Transverse colon (tissue), 4 donors: ENCODE measurements around the gene GADD45A. TPM values are rescaled to one million over a fixed set of nuclear protein-coding genes. Genes with fewer than 3 reads are reported as not detected.

Source experiments
- DNase-seq: peaks from one replicate; pipeline ENCODE4 v3.0.0-alpha.2; 2019
- H3K27ac ChIP-seq, 4 donors: fragments of 200-600 bp; sonication (generic); 2 replicates each; pipeline ENCODE4 v1.5.1; 2016 to 2018; ENCODE audit warnings: inconsistent platforms in 4 of 4
- H3K27me3 ChIP-seq: fragments of 200-600 bp; sonication (generic); 2 replicates; pipeline ENCODE4 v1.5.1; 2017; ENCODE audit warnings: inconsistent platforms
- H3K36me3 ChIP-seq, 4 donors: fragments of 200-600 bp; sonication (generic); 2 replicates each; pipeline ENCODE4 v1.5.1; 2017 to 2019; ENCODE audit warnings: inconsistent platforms in 4 of 4
- H3K4me1 ChIP-seq, 4 donors: fragments of 200-600 bp; sonication (generic); 2 replicates each; pipeline ENCODE4 v1.5.1; 2017 to 2020; ENCODE audit warnings: inconsistent platforms in 4 of 4
- H3K4me3 ChIP-seq, 4 donors: fragments of 200-600 bp; sonication (generic); 1 replicate in 1 of 4; 2 replicates in 3 of 4; pipeline versions ENCODE4 v1.5.1 to v1.6.1; 2017 to 2019; ENCODE audit warnings: inconsistent platforms in 4 of 4
- H3K9me3 ChIP-seq, 2 donors: fragments of 200-600 bp; sonication (generic); 2 replicates each; pipeline ENCODE4 v1.5.1; 2017 to 2019; ENCODE audit warnings: inconsistent platforms in 2 of 2
- CTCF ChIP-seq, 5 experiments: fragments of 200-600 bp in 3 of 5; fragments of 450-650 bp in 2 of 5; sonication (generic) in 3 of 5; IDR thresholded peaks; 1 replicate in 2 of 5; 2 replicates in 3 of 5; pipeline ENCODE4 v1.5.1; 2016 to 2017; ENCODE audit warnings: antibody characterized with exemption in 5 of 5, inconsistent platforms in 3 of 5, mild to moderate bottlenecking in 2 of 5, moderate library complexity in 1 of 5
- EP300 ChIP-seq: sonication (generic); formaldehyde crosslinking; IDR thresholded peaks from one replicate; pipeline ENCODE4 v1.6.1; 2017; ENCODE audit warnings: antibody characterized with exemption, low read depth
- POLR2A ChIP-seq: fragments of 450-650 bp; IDR thresholded peaks from one replicate; pipeline ENCODE4 v1.6.1; 2016; ENCODE audit warnings: antibody characterized with exemption, mild to moderate bottlenecking, moderate library complexity
- POLR2AphosphoS5 ChIP-seq, 3 donors: sonication (generic); formaldehyde crosslinking; IDR thresholded peaks; one replicate each; pipeline ENCODE4 v1.6.1; 2016; ENCODE audit warnings: antibody characterized with exemption in 3 of 3
- WGBS, 2 donors: methylation state at CpG; one replicate each; pipeline ENCODE4 v1.1.5; 2018; ENCODE audit warnings: low coverage in 1 of 2; 5-methylcytosine and 5-hydroxymethylcytosine counted together
- in situ Hi-C, 4 donors: fragments of 200-750 bp; cut with MboI; loops; one replicate each; pipeline versions ENCODE4 v1.15.0 to v1.15.1; 2017; ENCODE audit warnings: low sequenced_read_pairs in 3 of 4, low pct_ligation_motif_present in 1 of 4, low pct_unique_long_range_greater_than_20kb in 1 of 4
- intact Hi-C: fragments of 100-400 bp; cut with DNase I; formaldehyde crosslinking; loops from one replicate; pipeline ENCODE4 v1.15.1; 2023; ENCODE audit warnings: low total_unique reads
- total RNA-seq, 4 donors: library from RNA; depleted of rRNA; stranded (reverse); fragments of >200 nt; gene quantifications; one replicate each; pipeline ENCODE4 v1.1.0, GENCODE V29; 2016

The GADD45A gene
- total RNA-seq, 4 donors from 2014 or later, result 2.0 to 79.7 (median 69.9) TPM

- Histone ChIP-seq H3K4me1 (peaks cover 25 to 77% (median 49%) of the 10 kb centered on the region in 4 donors), H3K36me3 (no peaks in the 10 kb centered on the region), H3K9me3 (no peaks in the 10 kb centered on the region), H3K4me3 (no peak overlapping the region), H3K27ac (no peak overlapping the region), H3K27me3 (no peaks in the 10 kb centered on the region)
- DNase-seq, result no peak
- in situ Hi-C loops (no loop called here), intact Hi-C loops (no loop called here)
- no peak for TF ChIP-seq CTCF (IDR thresholded peaks at IDR 0.05)
- TF ChIP-seq POLR2A, result no peak
- no peak for TF ChIP-seq EP300
- no peak for TF ChIP-seq POLR2AphosphoS5 (IDR thresholded peaks at IDR 0.05)
- WGBS, 2 donors, result 88 to 89% methylated on average over 1 to 2 of the region's 2 CpGs
Measured at GRCh38 chr1:67715819-67716218, 30.8 kb downstream of the GADD45A start.

GRCh38 chr1:67716800-67717199, 31.8 kb downstream of the GADD45A start:
- peaks cover 24 to 68% (median 41%) of the 10 kb centered on the region in 4 donors for H3K4me1 ChIP-seq
- peak; percentile 71 for DNase-seq
- 52 to 55% methylated on average over 3 to 4 of the region's 4 CpGs for WGBS, 2 donors
- H3K9me3 ChIP-seq, result no peaks in the 10 kb centered on the region
- H3K27me3 ChIP-seq, result no peaks in the 10 kb centered on the region
- in situ Hi-C loops, result no loop called here
- no peak overlapping the region for H3K4me3 ChIP-seq
- TF ChIP-seq EP300 (no peak), POLR2AphosphoS5 (IDR thresholded peaks at IDR 0.05) (peak in 1 of 3 donors; percentile 30), CTCF (IDR thresholded peaks at IDR 0.05) (no peak), POLR2A (no peak)
- peak overlapping the region; percentile 61 to 67 (median 64) for H3K27ac ChIP-seq
- no peaks in the 10 kb centered on the region for H3K36me3 ChIP-seq
- intact Hi-C loops, result no loop called here

- Histone ChIP-seq H3K9me3 (no peaks in the 10 kb centered on the region), H3K4me3 (no peak overlapping the region), H3K27ac (peak overlapping the region in 2 of 4 donors; percentile 65 to 67), H3K4me1 (peaks cover 23 to 63% (median 30%) of the 10 kb centered on the region in 4 donors), H3K36me3 (no peaks in the 10 kb centered on the region), H3K27me3 (no peaks in the 10 kb centered on the region)
- TF ChIP-seq CTCF (IDR thresholded peaks at IDR 0.05) (no peak), POLR2AphosphoS5 (IDR thresholded peaks at IDR 0.05) (peak in 1 of 3 donors; percentile 59)
- WGBS, 2 donors, result 69 to 85% methylated on average over 3 to 4 of the region's 4 CpGs
- in situ Hi-C loops (no loop called here), intact Hi-C loops (no loop called here)
- DNase-seq, result peak; percentile 47
Measured at GRCh38 chr1:67717876-67718275, 32.9 kb downstream of the GADD45A start.

GRCh38 chr1:67719329-67720196, 34.6 kb downstream of the GADD45A start:
- no peaks in the 10 kb centered on the region for H3K27me3 ChIP-seq
- H3K4me3 ChIP-seq, result no peak overlapping the region
- H3K4me1 ChIP-seq, result peaks cover 12 to 60% (median 14%) of the 10 kb centered on the region in 4 donors
- no peaks in the 10 kb centered on the region for H3K9me3 ChIP-seq
- WGBS, 2 donors, result 84 to 90% methylated on average over 2 to 6 of the region's 6 CpGs
- in situ Hi-C loops, result no loop called here
- no peak overlapping the region for H3K27ac ChIP-seq
- intact Hi-C loops, result no loop called here
- no peaks in the 10 kb centered on the region for H3K36me3 ChIP-seq
- no peak for DNase-seq
- TF ChIP-seq POLR2A (no peak), POLR2AphosphoS5 (IDR thresholded peaks at IDR 0.05) (no peak), EP300 (no peak), CTCF (IDR thresholded peaks at IDR 0.05) (no peak)
